H9 (cell line): ENCODE results near the gene SIX1. TPM values are rescaled to one million over a fixed set of nuclear protein-coding genes. Genes with fewer than 3 reads are reported as not detected.
A peak's percentile ranks its signal among the peaks of the same experiment; 100 is the strongest.

Source experiments
- DNase-seq: peaks from one replicate; pipeline ENCODE4 v3.0.0-alpha.2; 2017
- H2AFZ ChIP-seq: one replicate; pipeline ENCODE4 v1.6.1; 2013; ENCODE audit warnings: mild to moderate bottlenecking, low read length, control low read depth, moderate library complexity
- H2AK5ac ChIP-seq: 2 replicates; pipeline ENCODE4 v1.6.1; 2013; ENCODE audit warnings: low read length, control low read depth, mixed read lengths; ENCODE audit not compliant: insufficient read length
- H2BK120ac ChIP-seq: one replicate; pipeline ENCODE4 v1.6.1; 2013; ENCODE audit warnings: low read depth, mild to moderate bottlenecking, low read length, control low read depth, inconsistent platforms; ENCODE audit not compliant: poor library complexity, severe bottlenecking
- H2BK12ac ChIP-seq: 2 replicates; pipeline ENCODE4 v1.6.1; 2013; ENCODE audit warnings: low read length, control low read depth, mixed read lengths, low read depth; ENCODE audit not compliant: insufficient read length
- H2BK15ac ChIP-seq: 2 replicates; pipeline ENCODE4 v1.6.1; 2013; ENCODE audit warnings: low read depth, low read length, control low read depth
- H2BK20ac ChIP-seq: one replicate; pipeline ENCODE4 v1.6.1; 2013; ENCODE audit warnings: low read depth, mild to moderate bottlenecking, low read length, control low read depth, inconsistent platforms; ENCODE audit not compliant: poor library complexity, severe bottlenecking
- H2BK5ac ChIP-seq: 2 replicates; pipeline ENCODE4 v1.6.1; 2013; ENCODE audit warnings: low read length, control low read depth, mixed read lengths; ENCODE audit not compliant: insufficient read length
- H3K14ac ChIP-seq: 2 replicates; pipeline ENCODE4 v1.6.1; 2013; ENCODE audit warnings: low read length, control low read depth; ENCODE audit not compliant: insufficient read depth
- H3K18ac ChIP-seq: 2 replicates; pipeline ENCODE4 v1.6.1; 2013; ENCODE audit warnings: low read depth, mild to moderate bottlenecking, mixed read lengths, low read length, control low read depth; ENCODE audit not compliant: insufficient read length
- H3K23ac ChIP-seq: 2 replicates; pipeline ENCODE4 v1.6.1; 2013; ENCODE audit warnings: low read length, control low read depth, mixed read lengths, low read depth; ENCODE audit not compliant: insufficient read length
- H3K23me2 ChIP-seq: 2 replicates; pipeline ENCODE4 v1.6.1; 2013; ENCODE audit warnings: low read depth, mild to moderate bottlenecking, mixed read lengths, low read length, control low read depth; ENCODE audit not compliant: insufficient read length, poor library complexity, severe bottlenecking
- H3K27ac ChIP-seq: 2 replicates; pipeline ENCODE4 v1.5.1; 2013; ENCODE audit warnings: low read length, control low read depth, mixed read lengths, low read depth; ENCODE audit not compliant: insufficient read length
- H3K27me3 ChIP-seq: 2 replicates; pipeline ENCODE4 v1.6.1; 2013; ENCODE audit warnings: low read length, control low read depth, inconsistent platforms; ENCODE audit not compliant: insufficient read depth
- H3K4ac ChIP-seq: 2 replicates; pipeline ENCODE4 v1.6.1; 2013; ENCODE audit warnings: low read depth, mild to moderate bottlenecking, control low read depth, inconsistent platforms, low read length, moderate library complexity
- H3K4me1 ChIP-seq: 2 replicates; pipeline ENCODE4 v1.6.1; 2013; ENCODE audit warnings: low read length, control low read depth, inconsistent platforms; ENCODE audit not compliant: insufficient read depth
- H3K4me2 ChIP-seq: 2 replicates; pipeline ENCODE4 v1.6.1; 2013; ENCODE audit warnings: low read length, control low read depth, mixed read lengths; ENCODE audit not compliant: insufficient read length, insufficient read depth
- H3K56ac ChIP-seq: 2 replicates; pipeline ENCODE4 v1.6.1; 2013; ENCODE audit warnings: low read depth, mild to moderate bottlenecking, mixed read lengths, low read length, control low read depth; ENCODE audit not compliant: insufficient read length
- H3K79me1 ChIP-seq: 2 replicates; pipeline ENCODE4 v1.6.1; 2013; ENCODE audit warnings: low read depth, mild to moderate bottlenecking, moderate library complexity, low read length, control low read depth, inconsistent platforms; ENCODE audit not compliant: insufficient read depth, poor library complexity, severe bottlenecking
- H3K79me2 ChIP-seq: 2 replicates; pipeline ENCODE4 v1.6.1; 2013; ENCODE audit warnings: low read length, control low read depth, inconsistent platforms; ENCODE audit not compliant: insufficient read depth
- H3K9ac ChIP-seq: 2 replicates; pipeline ENCODE4 v1.6.1; 2013; ENCODE audit warnings: low read length, control low read depth, mixed read lengths; ENCODE audit not compliant: insufficient read length; ENCODE audit errors: extremely low read depth
- H3K9me3 ChIP-seq: one replicate; pipeline ENCODE4 v1.6.1; 2013; ENCODE audit warnings: low read depth, low read length, inconsistent platforms; ENCODE audit not compliant: control insufficient read depth
- H3T11ph ChIP-seq: one replicate; pipeline ENCODE4 v1.6.1; 2013; ENCODE audit warnings: mild to moderate bottlenecking, low read length, control low read depth, inconsistent platforms
- H4K20me1 ChIP-seq: one replicate; pipeline ENCODE4 v1.6.1; 2013; ENCODE audit not compliant: control insufficient read depth, insufficient read length, insufficient read depth
- H4K5ac ChIP-seq: 2 replicates; pipeline ENCODE4 v1.6.1; 2013; ENCODE audit warnings: low read depth, mild to moderate bottlenecking, mixed read lengths, low read length, control low read depth; ENCODE audit not compliant: insufficient read length
- H4K8ac ChIP-seq: replicated peaks from 2 replicates; pipeline ENCODE4 v1.6.1; 2013; ENCODE audit warnings: low read length, control low read depth, mixed read lengths, low read depth; ENCODE audit not compliant: insufficient read length
- H4K91ac ChIP-seq: 2 replicates; pipeline ENCODE4 v1.6.1; 2013; ENCODE audit warnings: low read depth, mild to moderate bottlenecking, moderate library complexity, mixed read lengths, low read length, control low read depth; ENCODE audit not compliant: insufficient read length
- H3K27ac Mint-ChIP-seq, 3 experiments: 2 replicates in 2 of 3; 3 replicates in 1 of 3; pipeline ENCODE4 v1.8.0; 2020 to 2021; ENCODE audit warnings: mixed read lengths in 3 of 3, mild to moderate bottlenecking in 1 of 3, moderate library complexity in 1 of 3
- H3K27me3 Mint-ChIP-seq: 2 replicates; pipeline ENCODE4 v1.8.0; 2021; ENCODE audit warnings: low read depth, mild to moderate bottlenecking, moderate library complexity, mixed read lengths
- H3K36me3 Mint-ChIP-seq, 3 experiments: 2 replicates in 2 of 3; 3 replicates in 1 of 3; pipeline ENCODE4 v1.8.0; 2020 to 2021; ENCODE audit warnings: low read depth in 3 of 3, mixed read lengths in 3 of 3; ENCODE audit not compliant: insufficient read depth in 1 of 3
- H3K4me1 Mint-ChIP-seq, 2 experiments: 2 replicates each; pipeline ENCODE4 v1.8.0; 2020; ENCODE audit warnings: mixed read lengths in 2 of 2
- H3K4me3 Mint-ChIP-seq, 2 experiments: 2 replicates in 1 of 2; 3 replicates in 1 of 2; pipeline ENCODE4 v1.8.0; 2020 to 2021; ENCODE audit warnings: mild to moderate bottlenecking in 2 of 2, mixed read lengths in 2 of 2, moderate library complexity in 1 of 2
- H3K9me3 Mint-ChIP-seq, 2 experiments: 2 replicates in 1 of 2; 3 replicates in 1 of 2; pipeline ENCODE4 v1.8.0; 2020; ENCODE audit warnings: mild to moderate bottlenecking in 2 of 2, mixed read lengths in 2 of 2, moderate library complexity in 1 of 2
- CTCF ChIP-seq: fragments of 200-600 bp; sonication (generic); conservative IDR thresholded peaks from 3 replicates; pipeline ENCODE4 v1.8.0; 2021; ENCODE audit warnings: antibody characterized with exemption, mild to moderate bottlenecking
- WGBS: extraction: QIAGEN DNeasy Blood & Tissue Kit; methylation state at CpG from one replicate; pipeline ENCODE4 v1.1.7; 2013; ENCODE audit warnings: missing lambda C conversion rate, low lambda C conversion rate, mixed read lengths; ENCODE audit not compliant: insufficient read length; ENCODE audit errors: extremely low coverage; 5-methylcytosine and 5-hydroxymethylcytosine counted together
- total RNA-seq: library from RNA; stranded (reverse); gene quantifications from 2 replicates; pipeline ENCODE4 v1.2.1, GENCODE V29; 2021

Gene SIX1
- total RNA-seq, 1 experiment from 2014 or later, result 0.17 TPM

- Histone ChIP-seq H3K23ac (no peak overlapping the region), H4K5ac (no peak overlapping the region), H3K18ac (no peak overlapping the region), H3K79me2 (no peaks in the 10 kb centered on the region), H2BK5ac (no peak overlapping the region), H2AFZ (no peak overlapping the region), H3K27ac (no peak overlapping the region), H3K4ac (no peak overlapping the region), H2AK5ac (no peak overlapping the region), H3K79me1 (no peaks in the 10 kb centered on the region), H2BK15ac (no peak overlapping the region), H4K91ac (no peak overlapping the region), H3K9me3 (no peaks in the 10 kb centered on the region), H4K8ac (no peak overlapping the region), H3K56ac (no peak overlapping the region), H3T11ph (no peak overlapping the region), H2BK12ac (no peak overlapping the region), H3K4me1 (peaks cover 4% of the 10 kb centered on the region), H3K9ac (no peak overlapping the region), H4K20me1 (no peaks in the 10 kb centered on the region), H2BK20ac (no peak overlapping the region), H2BK120ac (no peak overlapping the region), H3K23me2 (peaks cover 12% of the 10 kb centered on the region), H3K14ac (no peak overlapping the region), H3K4me2 (peak overlapping the region; percentile 39), H3K27me3 (peaks cover 59% of the 10 kb centered on the region)
- Mint-ChIP-seq H3K4me3 (peak overlapping the region; percentile 26 to 75), H3K27me3 (peaks cover 98% of the 10 kb centered on the region), H3K36me3 (no peaks in the 10 kb centered on the region; a peak in 2 of 7 replicates), H3K9me3 (peaks cover 0 to 10% of the 10 kb centered on the region in 2 experiments; a peak in 3 of 5 replicates), H3K4me1 (peaks cover 38 to 71% of the 10 kb centered on the region in 2 experiments), H3K27ac (no peak overlapping the region)
- DNase-seq, result no peak
- WGBS, result no CpG with 5 or more reads among the region's 25 CpGs
- no peak for TF ChIP-seq CTCF
Observed at GRCh38 chr14:60641742-60642269, 7.5 kb downstream of the SIX1 start.
